Measurements from ENCODE around the gene GASK1B.

Gene GASK1B

DNA sequence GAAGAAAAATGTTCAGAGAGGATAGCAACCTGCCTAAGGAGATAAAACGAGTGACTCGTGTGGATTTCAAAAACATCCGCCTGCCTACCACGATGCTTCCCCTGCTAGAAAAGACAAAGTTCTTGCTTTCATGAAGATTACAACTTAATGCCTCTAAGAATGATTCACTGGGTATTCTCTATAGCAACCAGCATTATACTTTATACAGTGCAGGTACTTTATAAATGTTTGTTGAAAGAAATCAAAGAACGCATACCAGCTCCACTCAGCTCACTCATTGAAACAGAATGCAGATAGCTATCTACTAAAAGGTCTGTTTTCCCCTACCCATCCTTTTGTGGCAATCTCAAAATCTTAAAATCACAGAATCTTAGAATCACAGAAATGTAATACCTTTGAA, 33.7 kb downstream of the GASK1B start:
- Histone ChIP-seq H3K9me3 (ENCODE audit: severe bottlenecking) (no peaks in the 10 kb centered on the region), H3K4me3 (ENCODE audit: low read depth, low read length) (no peak overlapping the region), H3K27ac (no peak overlapping the region), H3K27me3 (ENCODE audit: insufficient read depth, low read depth, severe bottlenecking) (no peaks in the 10 kb centered on the region), H3K36me3 (no peaks in the 10 kb centered on the region)
- TF ChIP-seq CTCF (IDR thresholded peaks at IDR 0.05; ENCODE audit: low read depth, low read length), result no peak
- DNase-seq, result no peak

GRCh38 chr4:158134222-158134621, 38.6 kb downstream of the GASK1B start:
- no peak overlapping the region for H3K27ac ChIP-seq
- H3K27me3 ChIP-seq (ENCODE audit: insufficient read depth, low read depth, severe bottlenecking), result no peaks in the 10 kb centered on the region

GRCh38 chr4:158133551-158133950, 39.3 kb downstream of the GASK1B start:
- H3K4me3 ChIP-seq (ENCODE audit: low read depth, low read length), result no peak overlapping the region
- H3K27me3 ChIP-seq (ENCODE audit: insufficient read depth, low read depth, severe bottlenecking), result no peaks in the 10 kb centered on the region
- no peak for TF ChIP-seq CTCF (IDR thresholded peaks at IDR 0.05; ENCODE audit: low read depth, low read length)
- DNase-seq, result no peak
- no peaks in the 10 kb centered on the region for H3K36me3 ChIP-seq
- no peaks in the 10 kb centered on the region for H3K9me3 ChIP-seq (ENCODE audit: severe bottlenecking)
- no peak overlapping the region for H3K27ac ChIP-seq

More at GRCh38 chr4:158134222-158134621, 38.6 kb downstream of the GASK1B start:
- H3K36me3 ChIP-seq, result no peaks in the 10 kb centered on the region
- DNase-seq, result no peak
- no peak for TF ChIP-seq CTCF (IDR thresholded peaks at IDR 0.05; ENCODE audit: low read depth, low read length)
- no peak overlapping the region for H3K4me3 ChIP-seq (ENCODE audit: low read depth, low read length)
- H3K9me3 ChIP-seq (ENCODE audit: severe bottlenecking), result no peaks in the 10 kb centered on the region

DNA sequence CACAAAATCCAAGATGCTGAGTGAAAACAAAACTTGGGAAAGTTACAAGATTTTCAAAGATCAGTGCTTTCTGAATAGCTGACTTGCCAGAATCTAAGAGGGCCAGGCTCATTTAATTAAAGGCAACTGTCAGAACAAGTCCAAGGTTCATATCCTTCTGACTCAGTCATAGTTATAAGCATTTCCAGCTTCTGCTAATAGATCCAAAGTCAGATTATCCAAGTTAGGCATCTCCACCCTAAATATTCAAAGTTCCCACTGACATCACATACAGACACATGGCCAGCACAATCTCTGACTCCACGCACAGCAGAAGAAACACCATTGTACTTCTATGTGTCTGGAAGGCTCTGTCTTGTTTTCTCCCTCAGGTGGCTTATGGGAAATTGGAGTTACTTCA, 41.8 kb downstream of the GASK1B start:
- TF ChIP-seq CTCF (IDR thresholded peaks at IDR 0.05; ENCODE audit: low read depth, low read length), result no peak
- H3K27me3 ChIP-seq (ENCODE audit: insufficient read depth, low read depth, severe bottlenecking), result no peaks in the 10 kb centered on the region
- H3K36me3 ChIP-seq, result no peaks in the 10 kb centered on the region
- H3K9me3 ChIP-seq (ENCODE audit: severe bottlenecking), result no peaks in the 10 kb centered on the region
- H3K4me3 ChIP-seq (ENCODE audit: low read depth, low read length), result no peak overlapping the region
- H3K27ac ChIP-seq, result no peak overlapping the region
- DNase-seq, result no peak

DNA sequence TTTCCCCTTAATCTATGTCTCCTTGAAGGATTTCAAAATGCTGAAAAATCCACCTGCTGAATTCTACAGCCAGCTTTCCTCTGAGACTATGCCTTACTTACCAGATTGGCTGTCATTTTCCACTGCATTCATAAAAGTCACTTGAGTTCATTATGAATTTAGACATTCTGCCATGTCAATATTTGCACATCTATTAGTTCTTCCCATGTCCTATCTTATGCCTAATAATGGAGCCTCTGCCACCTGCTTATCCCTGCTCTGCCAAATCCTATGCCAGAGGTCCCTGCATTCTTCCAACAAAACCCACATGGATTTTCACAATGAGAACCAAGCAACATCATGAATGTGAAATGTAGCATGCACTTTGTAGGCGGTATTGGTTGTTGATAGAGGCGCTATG, 42.6 kb downstream of the GASK1B start:
- H3K36me3 ChIP-seq, result no peaks in the 10 kb centered on the region
- no peak overlapping the region for H3K4me3 ChIP-seq (ENCODE audit: low read depth, low read length)
- DNase-seq, result no peak
- no peaks in the 10 kb centered on the region for H3K27me3 ChIP-seq (ENCODE audit: insufficient read depth, low read depth, severe bottlenecking)
- H3K27ac ChIP-seq, result no peak overlapping the region
- TF ChIP-seq CTCF (IDR thresholded peaks at IDR 0.05; ENCODE audit: low read depth, low read length), result no peak
- no peaks in the 10 kb centered on the region for H3K9me3 ChIP-seq (ENCODE audit: severe bottlenecking)

DNA sequence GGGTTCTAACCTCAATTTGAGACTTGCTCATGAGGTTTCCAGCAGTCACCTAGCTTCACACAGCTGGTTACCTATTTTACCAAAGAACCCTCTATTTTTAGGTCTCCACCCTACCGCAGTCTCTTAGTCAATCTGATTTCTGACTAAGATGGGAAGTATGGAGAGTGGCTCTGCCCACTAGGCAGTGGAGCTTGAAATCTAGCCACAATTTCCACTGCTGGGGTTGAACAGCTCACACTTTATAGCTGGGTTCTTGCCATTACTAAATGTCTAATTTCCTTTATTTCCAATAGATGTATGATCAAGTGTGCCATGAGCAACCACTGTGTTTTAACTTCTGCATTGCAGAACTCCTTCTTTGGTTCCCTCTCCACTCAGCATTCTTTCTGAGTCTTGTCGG, 43.1 kb downstream of the GASK1B start:
- Histone ChIP-seq H3K27me3 (ENCODE audit: insufficient read depth, low read depth, severe bottlenecking) (no peaks in the 10 kb centered on the region), H3K4me3 (ENCODE audit: low read depth, low read length) (no peak overlapping the region), H3K27ac (no peak overlapping the region), H3K9me3 (ENCODE audit: severe bottlenecking) (no peaks in the 10 kb centered on the region), H3K36me3 (no peaks in the 10 kb centered on the region)
- TF ChIP-seq CTCF (IDR thresholded peaks at IDR 0.05; ENCODE audit: low read depth, low read length), result no peak
- DNase-seq, result no peak
